ENCODE data around the gene DCAF11. TPM values are rescaled to one million over a fixed set of nuclear protein-coding genes. Genes with fewer than 3 reads are reported as not detected.

DCAF11 gene
- total and polyA plus RNA-seq, 2 of the 13 experiments (the other 11 are each of a cell fraction or from before 2014, with no cell fraction given): 150 to 257 TPM

- TF ChIP-seq ZNF704 (CRISPR knock-in tag; IDR thresholded peaks at IDR 0.05; ENCODE audit: borderline replicate concordance): no peak
- TF ChIP-seq, protein P1, sequence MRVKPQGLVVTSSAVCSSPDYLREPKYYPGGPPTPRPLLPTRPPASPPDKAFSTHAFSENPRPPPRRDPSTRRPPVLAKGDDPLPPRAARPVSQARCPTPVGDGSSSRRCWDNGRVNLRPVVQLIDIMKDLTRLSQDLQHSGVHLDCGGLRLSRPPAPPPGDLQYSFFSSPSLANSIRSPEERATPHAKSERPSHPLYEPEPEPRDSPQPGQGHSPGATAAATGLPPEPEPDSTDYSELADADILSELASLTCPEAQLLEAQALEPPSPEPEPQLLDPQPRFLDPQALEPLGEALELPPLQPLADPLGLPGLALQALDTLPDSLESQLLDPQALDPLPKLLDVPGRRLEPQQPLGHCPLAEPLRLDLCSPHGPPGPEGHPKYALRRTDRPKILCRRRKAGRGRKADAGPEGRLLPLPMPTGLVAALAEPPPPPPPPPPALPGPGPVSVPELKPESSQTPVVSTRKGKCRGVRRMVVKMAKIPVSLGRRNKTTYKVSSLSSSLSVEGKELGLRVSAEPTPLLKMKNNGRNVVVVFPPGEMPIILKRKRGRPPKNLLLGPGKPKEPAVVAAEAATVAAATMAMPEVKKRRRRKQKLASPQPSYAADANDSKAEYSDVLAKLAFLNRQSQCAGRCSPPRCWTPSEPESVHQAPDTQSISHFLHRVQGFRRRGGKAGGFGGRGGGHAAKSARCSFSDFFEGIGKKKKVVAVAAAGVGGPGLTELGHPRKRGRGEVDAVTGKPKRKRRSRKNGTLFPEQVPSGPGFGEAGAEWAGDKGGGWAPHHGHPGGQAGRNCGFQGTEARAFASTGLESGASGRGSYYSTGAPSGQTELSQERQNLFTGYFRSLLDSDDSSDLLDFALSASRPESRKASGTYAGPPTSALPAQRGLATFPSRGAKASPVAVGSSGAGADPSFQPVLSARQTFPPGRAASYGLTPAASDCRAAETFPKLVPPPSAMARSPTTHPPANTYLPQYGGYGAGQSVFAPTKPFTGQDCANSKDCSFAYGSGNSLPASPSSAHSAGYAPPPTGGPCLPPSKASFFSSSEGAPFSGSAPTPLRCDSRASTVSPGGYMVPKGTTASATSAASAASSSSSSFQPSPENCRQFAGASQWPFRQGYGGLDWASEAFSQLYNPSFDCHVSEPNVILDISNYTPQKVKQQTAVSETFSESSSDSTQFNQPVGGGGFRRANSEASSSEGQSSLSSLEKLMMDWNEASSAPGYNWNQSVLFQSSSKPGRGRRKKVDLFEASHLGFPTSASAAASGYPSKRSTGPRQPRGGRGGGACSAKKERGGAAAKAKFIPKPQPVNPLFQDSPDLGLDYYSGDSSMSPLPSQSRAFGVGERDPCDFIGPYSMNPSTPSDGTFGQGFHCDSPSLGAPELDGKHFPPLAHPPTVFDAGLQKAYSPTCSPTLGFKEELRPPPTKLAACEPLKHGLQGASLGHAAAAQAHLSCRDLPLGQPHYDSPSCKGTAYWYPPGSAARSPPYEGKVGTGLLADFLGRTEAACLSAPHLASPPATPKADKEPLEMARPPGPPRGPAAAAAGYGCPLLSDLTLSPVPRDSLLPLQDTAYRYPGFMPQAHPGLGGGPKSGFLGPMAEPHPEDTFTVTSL (CRISPR knock-in tag; IDR thresholded peaks at IDR 0.05; ENCODE audit: borderline replicate concordance): no peak
- TF ChIP-seq ZNF205 (CRISPR knock-in tag; IDR thresholded peaks at IDR 0.05): no peak
- peak; percentile 64; the same call in 1 of the 2 replicates for TF ChIP-seq NCOA2 (CRISPR knock-in tag; IDR thresholded peaks at IDR 0.05)
- no peak for TF ChIP-seq FOXA1 (IDR thresholded peaks at IDR 0.05)
- TF ChIP-seq FOXA1 (CRISPR knock-in tag; IDR thresholded peaks at IDR 0.05): peak; percentile 36; the same call in 1 of the 2 replicates
- no peak for TF ChIP-seq NPAS2 (CRISPR knock-in tag; IDR thresholded peaks at IDR 0.05; ENCODE audit: borderline replicate concordance)
- no peak; the same call in 1 of the 2 replicates for TF ChIP-seq ETV6 (CRISPR knock-in tag; conservative IDR thresholded peaks at IDR 0.05)
- TF ChIP-seq, protein P2, sequence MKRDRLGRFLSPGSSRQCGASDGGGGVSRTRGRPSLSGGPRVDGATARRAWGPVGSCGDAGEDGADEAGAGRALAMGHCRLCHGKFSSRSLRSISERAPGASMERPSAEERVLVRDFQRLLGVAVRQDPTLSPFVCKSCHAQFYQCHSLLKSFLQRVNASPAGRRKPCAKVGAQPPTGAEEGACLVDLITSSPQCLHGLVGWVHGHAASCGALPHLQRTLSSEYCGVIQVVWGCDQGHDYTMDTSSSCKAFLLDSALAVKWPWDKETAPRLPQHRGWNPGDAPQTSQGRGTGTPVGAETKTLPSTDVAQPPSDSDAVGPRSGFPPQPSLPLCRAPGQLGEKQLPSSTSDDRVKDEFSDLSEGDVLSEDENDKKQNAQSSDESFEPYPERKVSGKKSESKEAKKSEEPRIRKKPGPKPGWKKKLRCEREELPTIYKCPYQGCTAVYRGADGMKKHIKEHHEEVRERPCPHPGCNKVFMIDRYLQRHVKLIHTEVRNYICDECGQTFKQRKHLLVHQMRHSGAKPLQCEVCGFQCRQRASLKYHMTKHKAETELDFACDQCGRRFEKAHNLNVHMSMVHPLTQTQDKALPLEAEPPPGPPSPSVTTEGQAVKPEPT (CRISPR knock-in tag; IDR thresholded peaks at IDR 0.05; ENCODE audit: low read depth): no peak
- peak; percentile 59 for TF ChIP-seq ELF1 (CRISPR knock-in tag; IDR thresholded peaks at IDR 0.05)
- peak; percentile 44; the same call in 1 of the 2 replicates for TF ChIP-seq TOPORS (CRISPR knock-in tag; IDR thresholded peaks at IDR 0.05)
- TF ChIP-seq ZNF737 (CRISPR knock-in tag; IDR thresholded peaks at IDR 0.05; ENCODE audit: borderline replicate concordance): no peak; the same call in 1 of the 2 replicates
- TF ChIP-seq ZNF691 (CRISPR knock-in tag; IDR thresholded peaks at IDR 0.05; ENCODE audit: borderline replicate concordance, low read depth): no peak
- TF ChIP-seq ZFP36L2 (CRISPR knock-in tag; IDR thresholded peaks at IDR 0.05): no peak
- TF ChIP-seq, protein P3, sequence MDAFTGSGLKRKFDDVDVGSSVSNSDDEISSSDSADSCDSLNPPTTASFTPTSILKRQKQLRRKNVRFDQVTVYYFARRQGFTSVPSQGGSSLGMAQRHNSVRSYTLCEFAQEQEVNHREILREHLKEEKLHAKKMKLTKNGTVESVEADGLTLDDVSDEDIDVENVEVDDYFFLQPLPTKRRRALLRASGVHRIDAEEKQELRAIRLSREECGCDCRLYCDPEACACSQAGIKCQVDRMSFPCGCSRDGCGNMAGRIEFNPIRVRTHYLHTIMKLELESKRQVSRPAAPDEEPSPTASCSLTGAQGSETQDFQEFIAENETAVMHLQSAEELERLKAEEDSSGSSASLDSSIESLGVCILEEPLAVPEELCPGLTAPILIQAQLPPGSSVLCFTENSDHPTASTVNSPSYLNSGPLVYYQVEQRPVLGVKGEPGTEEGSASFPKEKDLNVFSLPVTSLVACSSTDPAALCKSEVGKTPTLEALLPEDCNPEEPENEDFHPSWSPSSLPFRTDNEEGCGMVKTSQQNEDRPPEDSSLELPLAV (CRISPR knock-in tag; conservative IDR thresholded peaks at IDR 0.05; ENCODE audit: low read depth): no peak
- TF ChIP-seq ZNF556 (CRISPR knock-in tag; IDR thresholded peaks at IDR 0.05; ENCODE audit: borderline replicate concordance): no peak; the same call in 1 of the 2 replicates
- TF ChIP-seq EEA1 (CRISPR knock-in tag; IDR thresholded peaks at IDR 0.05; ENCODE audit: borderline replicate concordance): peak; percentile 87; the same call in 1 of the 2 replicates
- no peak for TF ChIP-seq ZNF326 (CRISPR knock-in tag; IDR thresholded peaks at IDR 0.05; ENCODE audit: borderline replicate concordance)
These were observed 16.4 kb downstream of the DCAF11 start (continued) for GRCh38 chr14:24130717-24131548.
